Osteocyte (in vitro differentiated cells): ENCODE data around the gene RIPOR3. TPM values are rescaled to one million over a fixed set of nuclear protein-coding genes. Genes with fewer than 3 reads are reported as not detected.

Experiments
- DNase-seq: peaks from one replicate; pipeline ENCODE4 v3.0.0; 2021; ENCODE audit warnings: mixed read lengths; ENCODE audit not compliant: unreplicated experiment; ENCODE audit errors: extremely low spot score
- H3K27ac Mint-ChIP-seq: one replicate; pipeline ENCODE4 v1.8.0; 2021; ENCODE audit warnings: mild to moderate bottlenecking, mixed read lengths; ENCODE audit not compliant: unreplicated experiment
- H3K27me3 Mint-ChIP-seq: one replicate; pipeline ENCODE4 v1.8.0; 2021; ENCODE audit warnings: mixed read lengths; ENCODE audit not compliant: unreplicated experiment
- H3K36me3 Mint-ChIP-seq: one replicate; pipeline ENCODE4 v1.8.0; 2021; ENCODE audit warnings: mixed read lengths; ENCODE audit not compliant: unreplicated experiment
- H3K4me1 Mint-ChIP-seq: one replicate; pipeline ENCODE4 v1.8.0; 2021; ENCODE audit warnings: mixed read lengths; ENCODE audit not compliant: unreplicated experiment
- H3K4me3 Mint-ChIP-seq: one replicate; pipeline ENCODE4 v1.8.0; 2021; ENCODE audit warnings: mild to moderate bottlenecking, moderate library complexity, mixed read lengths; ENCODE audit not compliant: unreplicated experiment
- H3K9me3 Mint-ChIP-seq: one replicate; pipeline ENCODE4 v1.8.0; 2021; ENCODE audit warnings: mixed read lengths; ENCODE audit not compliant: unreplicated experiment
- CTCF ChIP-seq: fragments of 200-600 bp; sonication (generic); IDR thresholded peaks from 2 replicates; pipeline ENCODE4 v1.5.0; 2021; ENCODE audit warnings: antibody characterized with exemption, mild to moderate bottlenecking, moderate library complexity
- total RNA-seq: library from RNA; stranded (reverse); gene quantifications from 2 replicates; pipeline ENCODE4 v1.2.1, GENCODE V29; 2021

The RIPOR3 gene
- total RNA-seq, 1 donor from 2014 or later = 0.11 TPM

DNA sequence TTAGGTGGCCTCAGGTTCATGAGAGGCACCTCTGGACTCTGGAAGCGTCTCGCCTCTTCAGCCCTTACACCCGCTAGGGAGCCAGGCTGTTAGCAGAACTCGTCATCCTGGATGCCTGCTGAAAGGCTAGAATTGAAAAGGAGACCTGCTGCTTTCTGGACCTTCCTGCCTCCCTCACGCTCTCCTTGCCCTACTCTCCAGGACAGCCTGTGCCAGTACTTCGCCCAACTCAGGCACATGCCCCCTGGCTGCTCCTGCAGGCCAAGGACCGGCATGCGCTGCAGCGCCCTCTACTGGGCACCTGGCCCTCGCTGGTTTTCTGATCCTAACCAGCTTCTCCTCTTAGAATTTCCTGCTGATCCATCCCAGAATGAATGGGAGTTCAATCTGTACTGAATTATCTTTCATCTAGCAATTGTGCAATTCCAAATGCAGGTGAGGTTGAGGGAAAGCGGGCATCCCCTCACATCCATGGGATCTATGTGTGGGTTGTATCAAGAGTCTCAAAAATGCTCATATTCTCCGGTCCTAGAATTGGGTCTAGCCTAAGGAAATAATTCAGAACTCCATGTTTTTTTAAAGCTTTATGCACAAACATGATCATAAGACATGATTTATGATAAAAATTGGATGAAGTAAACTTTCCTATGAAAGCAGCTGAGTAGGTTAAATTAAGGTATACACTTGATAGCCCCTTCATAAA, 103.2 kb downstream of the RIPOR3 start:
- Mint-ChIP-seq H3K4me1 (peaks cover 5% of the 10 kb centered on the region), H3K27me3 (no peaks in the 10 kb centered on the region), H3K36me3 (peaks cover 17% of the 10 kb centered on the region), H3K9me3 (no peaks in the 10 kb centered on the region), H3K27ac (no peak overlapping the region), H3K4me3 (no peak overlapping the region)
- peak; percentile 88 for TF ChIP-seq CTCF
- peak; percentile 90 for DNase-seq

DNA sequence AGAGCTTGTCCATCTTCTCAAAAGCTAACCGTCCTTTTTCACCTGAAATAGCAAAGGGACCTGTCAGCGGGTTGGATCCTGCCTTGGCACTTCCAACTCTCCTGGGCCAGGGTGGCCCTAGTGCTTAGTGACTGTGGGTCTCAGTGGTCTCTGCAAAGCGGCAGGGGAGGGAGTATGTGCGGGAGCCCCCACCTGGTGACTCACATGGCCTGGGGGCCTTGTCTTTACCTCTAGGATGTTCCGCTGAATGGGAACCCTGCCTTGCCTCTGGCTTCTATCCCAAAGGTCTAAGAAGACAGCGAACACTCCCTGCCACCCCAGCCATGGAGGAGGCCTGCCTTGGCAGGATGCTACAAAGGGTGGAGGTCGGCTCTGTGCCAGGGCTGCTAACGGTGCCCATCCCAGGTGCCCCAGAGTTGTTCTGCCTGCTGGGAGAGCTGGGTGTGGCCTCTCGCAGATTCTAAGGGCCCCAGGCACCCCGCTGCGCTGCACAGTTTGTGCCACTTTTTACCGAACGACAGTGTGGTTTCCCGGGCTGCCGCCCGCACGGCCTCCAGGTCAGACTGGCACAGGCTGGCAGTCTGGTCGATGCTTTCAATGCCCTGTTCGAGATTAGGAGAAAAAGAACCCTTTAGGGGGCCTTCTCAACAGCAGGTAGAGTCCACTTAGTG, 103.9 kb downstream of the RIPOR3 start:
- Mint-ChIP-seq H3K27ac (no peak overlapping the region), H3K4me1 (peaks cover 5% of the 10 kb centered on the region), H3K9me3 (no peaks in the 10 kb centered on the region), H3K36me3 (peaks cover 17% of the 10 kb centered on the region), H3K27me3 (no peaks in the 10 kb centered on the region), H3K4me3 (no peak overlapping the region)
- no peak for DNase-seq
- TF ChIP-seq CTCF = no peak

GRCh38 chr20:50586531-50587232, 104.7 kb downstream of the RIPOR3 start:
- TF ChIP-seq CTCF = no peak
- Mint-ChIP-seq H3K4me1 (peaks cover 5% of the 10 kb centered on the region), H3K27ac (no peak overlapping the region), H3K9me3 (no peaks in the 10 kb centered on the region), H3K4me3 (no peak overlapping the region), H3K36me3 (peaks cover 19% of the 10 kb centered on the region), H3K27me3 (no peaks in the 10 kb centered on the region)
- DNase-seq = no peak

GRCh38 chr20:50585678-50586077, 105.7 kb downstream of the RIPOR3 start:
- DNase-seq = no peak
- Mint-ChIP-seq H3K36me3 (peaks cover 23% of the 10 kb centered on the region), H3K27me3 (no peaks in the 10 kb centered on the region), H3K4me1 (peaks cover 5% of the 10 kb centered on the region), H3K27ac (no peak overlapping the region), H3K4me3 (no peak overlapping the region), H3K9me3 (no peaks in the 10 kb centered on the region)
- no peak for TF ChIP-seq CTCF

DNA sequence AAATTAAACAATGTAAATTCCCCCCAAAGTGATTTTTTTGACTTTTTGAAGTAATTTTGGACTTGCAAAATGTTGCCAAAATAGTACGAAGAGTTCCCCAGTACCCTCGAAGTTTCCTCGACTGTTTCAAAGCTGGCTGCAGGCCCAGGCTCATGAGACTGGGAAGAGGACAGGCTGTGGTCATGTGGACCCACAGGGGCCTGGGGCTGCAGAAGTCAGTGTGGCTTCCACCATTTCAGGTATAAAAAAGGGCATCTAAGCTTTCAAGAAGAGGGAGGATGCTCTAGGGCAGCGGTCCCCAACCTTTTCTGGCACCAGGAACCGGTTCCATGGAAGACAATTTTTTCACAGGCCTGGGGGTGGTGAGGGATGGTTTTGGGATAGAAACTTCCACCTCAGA, 106.1 kb downstream of the RIPOR3 start:
- no peak overlapping the region for H3K4me3 Mint-ChIP-seq
- H3K9me3 Mint-ChIP-seq = no peaks in the 10 kb centered on the region
- H3K27ac Mint-ChIP-seq = no peak overlapping the region
- TF ChIP-seq CTCF = no peak
- H3K36me3 Mint-ChIP-seq = peaks cover 27% of the 10 kb centered on the region
- no peaks in the 10 kb centered on the region for H3K27me3 Mint-ChIP-seq
- no peak for DNase-seq
- peaks cover 5% of the 10 kb centered on the region for H3K4me1 Mint-ChIP-seq
